WTC11 (cell line): Measurements from ENCODE around the gene LRRN3. TPM values are rescaled to one million over a fixed set of nuclear protein-coding genes. Genes with fewer than 3 reads are reported as not detected.

Experiments used
- ATAC-seq: fragments of 200-7000 bp; cut with Tn5 transposase; 2 replicates; pipeline ENCODE4 v1.10.0; 2021; ENCODE audit warnings: mild to moderate bottlenecking, moderate library complexity
- CTCF ChIA-PET: fragments of 300-600 bp; sonication (Branson Sonifier 250); formaldehyde crosslinking; loops from one replicate; lab custom pipeline; 2021; ENCODE audit warnings: antibody characterized with exemption; lab: Charles Lee
- POLR2A ChIA-PET: fragments of 350-600 bp; sonication (Branson Sonifier 250); formaldehyde crosslinking; loops from one replicate; lab custom pipeline; 2021; ENCODE audit warnings: antibody characterized with exemption; lab: Charles Lee
- DNase-seq: peaks from one replicate; pipeline ENCODE4 v3.0.0; 2021; ENCODE audit warnings: low spot score
- H3K27ac Mint-ChIP-seq: 2 replicates; pipeline ENCODE4 v1.8.0; 2021; ENCODE audit warnings: mixed read lengths
- H3K27me3 Mint-ChIP-seq: 2 replicates; pipeline ENCODE4 v1.8.0; 2021; ENCODE audit warnings: low read depth, mild to moderate bottlenecking, moderate library complexity, mixed read lengths
- H3K36me3 Mint-ChIP-seq: 2 replicates; pipeline ENCODE4 v1.8.0; 2021; ENCODE audit warnings: mixed read lengths
- H3K4me1 Mint-ChIP-seq: 2 replicates; pipeline ENCODE4 v1.8.0; 2022; ENCODE audit warnings: mixed read lengths
- H3K4me3 Mint-ChIP-seq: 2 replicates; pipeline ENCODE4 v1.8.0; 2021; ENCODE audit warnings: mild to moderate bottlenecking, moderate library complexity, mixed read lengths
- H3K9me3 Mint-ChIP-seq: 2 replicates; pipeline ENCODE4 v1.8.0; 2021; ENCODE audit warnings: mixed read lengths
- ARID4B ChIP-seq: sonication (generic); formaldehyde crosslinking; IDR thresholded peaks from 2 replicates; pipeline ENCODE4 v1.8.0; 2023; ENCODE audit warnings: missing genetic modification reagents, mild to moderate bottlenecking, borderline replicate concordance
- CBFB ChIP-seq: sonication (generic); formaldehyde crosslinking; IDR thresholded peaks from 2 replicates; pipeline ENCODE4 v1.8.1; 2022; ENCODE audit warnings: mild to moderate bottlenecking, low read depth, missing genetic modification reagents
- E2F5 ChIP-seq: sonication (generic); formaldehyde crosslinking; IDR thresholded peaks from 2 replicates; pipeline ENCODE4 v1.8.1; 2022; ENCODE audit warnings: mild to moderate bottlenecking, moderate library complexity, missing genetic modification reagents
- IRF1 ChIP-seq: sonication (generic); formaldehyde crosslinking; IDR thresholded peaks from 2 replicates; pipeline ENCODE4 v1.8.0; 2023; ENCODE audit warnings: missing genetic modification reagents
- IRF2 ChIP-seq: sonication (generic); formaldehyde crosslinking; IDR thresholded peaks from 2 replicates; pipeline ENCODE4 v1.8.0; 2022; ENCODE audit warnings: low read depth, missing genetic modification reagents, borderline replicate concordance
- MYBL2 ChIP-seq: sonication (generic); formaldehyde crosslinking; IDR thresholded peaks from 2 replicates; pipeline ENCODE4 v1.8.1; 2023; ENCODE audit warnings: mild to moderate bottlenecking, moderate library complexity, missing genetic modification reagents
- SMAD3 ChIP-seq: sonication (generic); formaldehyde crosslinking; IDR thresholded peaks from 2 replicates; pipeline ENCODE4 v1.8.0; 2022; ENCODE audit warnings: missing genetic modification reagents, mild to moderate bottlenecking, borderline replicate concordance
- STAT6 ChIP-seq: sonication (generic); formaldehyde crosslinking; conservative IDR thresholded peaks from 2 replicates; pipeline ENCODE4 v1.8.1; 2023; ENCODE audit warnings: mild to moderate bottlenecking, low read depth, missing genetic modification reagents, moderate library complexity
- ZBTB21 ChIP-seq: sonication (generic); formaldehyde crosslinking; IDR thresholded peaks from 2 replicates; pipeline ENCODE4 v1.8.1; 2023; ENCODE audit warnings: mild to moderate bottlenecking, missing genetic modification reagents, borderline replicate concordance
- ZMAT4 ChIP-seq: fragments of 250-450 bp; sonication (Bioruptor Pico); IDR thresholded peaks from 2 replicates; pipeline ENCODE4 v1.9.0; 2021; ENCODE audit warnings: mild to moderate bottlenecking
- ZNF121 ChIP-seq: sonication (generic); formaldehyde crosslinking; IDR thresholded peaks from 2 replicates; pipeline ENCODE4 v1.8.0; 2023; ENCODE audit warnings: missing genetic modification reagents
- ZNF138 ChIP-seq: sonication (generic); formaldehyde crosslinking; conservative IDR thresholded peaks from 2 replicates; pipeline ENCODE4 v1.8.1; 2022; ENCODE audit warnings: mild to moderate bottlenecking, moderate library complexity, missing genetic modification reagents
- ZNF219 ChIP-seq: sonication (generic); formaldehyde crosslinking; IDR thresholded peaks from 2 replicates; pipeline ENCODE4 v1.8.0; 2023; ENCODE audit warnings: missing genetic modification reagents, mild to moderate bottlenecking, borderline replicate concordance
- ZNF317 ChIP-seq: sonication (generic); formaldehyde crosslinking; IDR thresholded peaks from 2 replicates; pipeline ENCODE4 v1.8.1; 2023; ENCODE audit warnings: low read depth, mild to moderate bottlenecking, moderate library complexity, missing genetic modification reagents, borderline replicate concordance
- ZNF425 ChIP-seq: fragments of 250-450 bp; sonication (Bioruptor Pico); conservative IDR thresholded peaks from 2 replicates; pipeline ENCODE4 v1.9.0; 2021; ENCODE audit warnings: mild to moderate bottlenecking
- ZNF532 ChIP-seq: fragments of 250-450 bp; sonication (Bioruptor Pico); IDR thresholded peaks from 2 replicates; pipeline ENCODE4 v1.9.0; 2021; ENCODE audit warnings: mild to moderate bottlenecking, borderline replicate concordance
- ZNF671 ChIP-seq: fragments of 250-450 bp; sonication (Bioruptor Pico); IDR thresholded peaks from 2 replicates; pipeline ENCODE4 v1.8.0; 2021; ENCODE audit warnings: mild to moderate bottlenecking
- ZSCAN18 ChIP-seq: fragments of 250-450 bp; sonication (Bioruptor Pico); IDR thresholded peaks from 2 replicates; pipeline ENCODE4 v2.1.2; 2022; ENCODE audit warnings: mild to moderate bottlenecking, moderate library complexity
- total RNA-seq: library from RNA; stranded (reverse); gene quantifications from 3 replicates; pipeline ENCODE4 v1.2.3, GENCODE V29; 2021

LRRN3 gene
- total RNA-seq, 1 experiment from 2014 or later: 0.70 TPM

- peaks cover 3% of the 10 kb centered on the region for H3K4me1 Mint-ChIP-seq
- POLR2A ChIA-PET: no interaction called here
- no peak overlapping the region for H3K4me3 Mint-ChIP-seq
- DNase-seq (no peak), ATAC-seq (no peak)
- CTCF ChIA-PET: no interaction called here
- no peaks in the 10 kb centered on the region for H3K27me3 Mint-ChIP-seq
- H3K36me3 Mint-ChIP-seq: no peaks in the 10 kb centered on the region
- no peaks in the 10 kb centered on the region for H3K9me3 Mint-ChIP-seq
- no peak overlapping the region for H3K27ac Mint-ChIP-seq
- TF ChIP-seq ZNF138 (no peak), IRF2 (CRISPR knock-in tag) (no peak), ZNF219 (CRISPR knock-in tag) (no peak), STAT6 (CRISPR knock-in tag) (no peak), ZNF317 (no peak), MYBL2 (no peak), ZNF425 (CRISPR knock-in tag) (no peak), ZSCAN18 (no peak), ARID4B (CRISPR knock-in tag) (no peak), CBFB (CRISPR knock-in tag) (no peak), ZNF121 (CRISPR knock-in tag) (no peak), ZMAT4 (CRISPR knock-in tag) (no peak), IRF1 (CRISPR knock-in tag) (no peak), SMAD3 (CRISPR knock-in tag) (no peak), ZNF671 (no peak), E2F5 (CRISPR knock-in tag) (no peak), ZBTB21 (CRISPR knock-in tag) (no peak), ZNF532 (CRISPR knock-in tag) (no peak)
These were observed 22.5 kb downstream of the LRRN3 start for GRCh38 chr7:111113263-111114017.
